ENCODE measurements around the gene WIZ.

The WIZ gene

DNA sequence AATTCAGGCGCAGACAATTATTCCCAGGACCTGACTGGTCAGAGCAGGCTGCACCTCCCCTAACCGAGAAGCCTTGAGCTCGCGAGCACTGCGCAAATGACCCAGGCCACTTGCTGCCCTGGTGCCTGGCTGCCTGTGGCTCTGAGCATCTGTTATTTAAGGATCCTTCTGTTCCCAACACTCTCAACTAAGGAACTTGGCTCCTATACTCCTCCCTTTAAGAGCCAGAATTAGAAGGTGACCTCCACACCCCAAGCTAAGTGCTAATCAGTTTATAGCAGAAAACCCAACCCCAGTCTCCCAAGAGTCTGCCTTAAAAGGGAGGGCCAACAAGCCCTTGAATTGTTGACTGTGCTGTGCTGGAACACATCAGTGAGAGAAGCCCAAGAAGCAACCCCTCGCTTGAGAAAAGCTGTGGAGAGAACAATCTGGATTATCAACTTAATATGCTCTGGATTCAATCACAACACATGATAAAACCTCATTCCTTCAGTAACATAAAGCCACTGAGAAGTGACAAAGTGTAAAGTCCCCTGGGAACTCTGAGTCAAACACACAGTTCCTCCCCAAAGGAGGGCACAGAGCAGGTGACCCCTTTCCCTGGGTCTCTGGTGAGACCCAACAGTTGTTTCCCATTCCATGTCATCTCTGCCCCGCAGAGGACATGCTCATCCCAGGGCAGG, 45.5 kb downstream of the WIZ start:
- DNase-seq (ENCODE audit: low spot score) = no peak
- TF ChIP-seq, protein P1, sequence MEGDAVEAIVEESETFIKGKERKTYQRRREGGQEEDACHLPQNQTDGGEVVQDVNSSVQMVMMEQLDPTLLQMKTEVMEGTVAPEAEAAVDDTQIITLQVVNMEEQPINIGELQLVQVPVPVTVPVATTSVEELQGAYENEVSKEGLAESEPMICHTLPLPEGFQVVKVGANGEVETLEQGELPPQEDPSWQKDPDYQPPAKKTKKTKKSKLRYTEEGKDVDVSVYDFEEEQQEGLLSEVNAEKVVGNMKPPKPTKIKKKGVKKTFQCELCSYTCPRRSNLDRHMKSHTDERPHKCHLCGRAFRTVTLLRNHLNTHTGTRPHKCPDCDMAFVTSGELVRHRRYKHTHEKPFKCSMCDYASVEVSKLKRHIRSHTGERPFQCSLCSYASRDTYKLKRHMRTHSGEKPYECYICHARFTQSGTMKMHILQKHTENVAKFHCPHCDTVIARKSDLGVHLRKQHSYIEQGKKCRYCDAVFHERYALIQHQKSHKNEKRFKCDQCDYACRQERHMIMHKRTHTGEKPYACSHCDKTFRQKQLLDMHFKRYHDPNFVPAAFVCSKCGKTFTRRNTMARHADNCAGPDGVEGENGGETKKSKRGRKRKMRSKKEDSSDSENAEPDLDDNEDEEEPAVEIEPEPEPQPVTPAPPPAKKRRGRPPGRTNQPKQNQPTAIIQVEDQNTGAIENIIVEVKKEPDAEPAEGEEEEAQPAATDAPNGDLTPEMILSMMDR (IDR thresholded peaks at IDR 0.05; ENCODE audit: extremely low read depth, missing control alignments) = no peak

DNA sequence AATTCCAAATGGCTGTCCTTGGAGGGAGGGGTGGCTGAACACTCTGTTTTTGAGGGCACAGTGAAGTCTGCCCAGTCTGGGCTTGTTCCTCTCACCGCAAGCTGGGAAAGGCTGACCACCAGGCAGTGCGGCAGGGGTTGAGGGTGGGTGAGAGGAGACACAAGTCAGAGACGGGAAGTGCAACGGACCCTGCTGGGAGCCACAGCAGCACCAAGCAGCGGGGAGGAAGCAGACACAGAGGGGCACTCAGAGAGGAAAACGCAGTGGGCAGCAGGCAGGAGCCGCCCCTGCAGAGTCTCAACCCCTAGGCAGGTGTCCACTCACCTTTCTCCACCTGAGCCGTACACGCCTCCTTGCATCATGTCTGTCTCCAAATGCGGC, 46.6 kb downstream of the WIZ start:
- TF ChIP-seq, protein P1 (IDR thresholded peaks at IDR 0.05; ENCODE audit: extremely low read depth, missing control alignments) = no peak
- no peak for DNase-seq (ENCODE audit: low spot score)

DNA sequence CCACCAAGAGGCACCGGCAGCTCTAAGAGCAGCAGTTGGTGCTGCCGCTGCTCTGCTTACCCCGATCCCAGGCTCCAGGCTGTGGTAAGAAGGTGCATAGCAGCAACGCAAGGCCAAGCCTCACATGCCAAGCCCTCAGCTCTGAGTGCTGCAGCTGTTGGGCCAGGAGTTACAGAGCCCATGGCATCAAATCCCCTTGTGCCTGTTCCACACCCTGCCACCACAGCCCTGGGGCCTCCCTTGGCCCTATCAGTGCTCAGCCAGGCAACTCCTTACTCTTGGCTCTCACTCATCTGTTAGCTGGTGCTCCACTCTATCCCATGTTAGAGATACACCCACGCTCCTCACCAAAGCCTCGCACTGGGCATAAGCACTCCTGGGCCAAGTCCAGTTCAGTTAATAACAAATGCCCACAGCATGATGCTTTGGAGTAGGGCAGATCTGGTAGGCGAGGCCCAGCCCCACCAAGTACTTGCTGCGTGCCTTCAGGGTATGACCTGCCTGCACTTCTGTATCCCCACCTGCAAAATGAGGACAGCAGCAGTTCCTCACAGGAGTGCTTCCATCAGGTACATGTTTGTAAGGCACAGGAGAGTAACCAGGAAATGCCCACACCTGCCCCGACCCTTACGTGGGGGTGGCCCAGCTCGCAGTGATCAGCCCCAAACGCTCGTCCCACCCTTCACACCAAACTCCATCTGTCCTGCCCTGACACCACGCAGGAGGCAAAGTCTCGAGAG, 47.2 kb downstream of the WIZ start:
- TF ChIP-seq, protein P1 (IDR thresholded peaks at IDR 0.05; ENCODE audit: extremely low read depth, missing control alignments) = no peak

DNA sequence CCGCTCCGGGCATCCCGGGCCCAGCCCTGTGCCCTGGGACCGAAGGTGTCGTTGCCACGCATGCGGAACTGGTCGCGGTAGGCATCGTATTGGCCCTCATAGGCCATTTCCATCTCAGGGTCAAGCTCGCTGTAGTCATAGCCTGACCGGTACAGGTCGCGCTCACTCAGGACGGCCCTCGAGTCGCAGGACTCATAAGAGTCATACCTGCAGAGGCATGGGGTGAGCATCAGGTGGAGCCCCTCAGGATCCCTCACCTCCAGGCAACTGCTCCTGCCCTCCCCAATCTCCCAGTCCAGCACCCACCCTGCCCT, 48.4 kb downstream of the WIZ start:
- TF ChIP-seq, protein P1 (IDR thresholded peaks at IDR 0.05; ENCODE audit: extremely low read depth, missing control alignments) = no peak

More for the DNA sequence above, 47.2 kb downstream of the WIZ start:
- DNase-seq (ENCODE audit: low spot score) = no peak

DNA sequence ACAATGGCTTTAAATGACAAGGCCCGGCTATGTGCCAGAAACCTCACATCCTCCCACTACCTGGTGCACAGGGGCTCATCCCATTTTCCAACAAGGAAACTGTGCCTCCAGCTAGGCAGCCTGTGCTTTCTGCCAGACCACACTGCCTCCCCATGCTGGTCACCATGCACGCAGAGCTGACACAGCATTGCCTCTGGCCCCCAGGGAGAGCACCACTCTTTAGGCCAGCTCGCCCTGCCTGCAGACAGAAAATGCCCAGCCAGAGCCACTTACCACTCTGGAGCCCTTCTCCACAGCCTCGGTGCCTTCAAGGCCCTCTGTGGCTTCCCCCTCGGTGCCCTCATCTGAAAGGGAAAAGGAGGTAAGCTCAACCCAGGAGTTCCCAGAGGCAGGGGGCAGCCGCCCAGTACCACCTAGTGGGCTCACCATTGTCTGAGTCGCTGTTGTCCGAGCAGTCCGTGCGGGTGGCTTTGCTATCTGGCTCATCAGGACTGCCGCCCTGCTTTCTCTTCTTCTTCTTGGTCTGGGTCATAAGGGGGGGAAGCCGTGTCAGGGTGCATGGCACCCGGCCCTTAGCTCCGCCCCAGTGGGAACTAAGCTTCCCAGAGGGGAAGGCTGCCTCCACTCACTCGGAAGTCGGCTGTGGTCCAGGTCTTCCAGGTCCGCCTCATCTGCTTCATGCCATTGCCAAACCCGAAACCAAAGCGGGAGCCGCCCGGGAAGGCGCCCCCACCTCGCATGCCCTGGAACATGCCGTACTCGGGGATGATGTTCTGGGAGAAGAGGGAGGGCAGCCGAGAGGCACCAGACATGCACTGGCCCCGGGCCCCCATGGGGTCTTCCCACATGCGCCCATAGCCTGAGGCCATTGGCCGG, 49.0 kb downstream of the WIZ start:
- TF ChIP-seq, protein P1 (IDR thresholded peaks at IDR 0.05; ENCODE audit: extremely low read depth, missing control alignments) = no peak
- DNase-seq (ENCODE audit: low spot score) = no peak

More for the DNA sequence above, 48.4 kb downstream of the WIZ start:
- no peak for DNase-seq (ENCODE audit: low spot score)

DNA sequence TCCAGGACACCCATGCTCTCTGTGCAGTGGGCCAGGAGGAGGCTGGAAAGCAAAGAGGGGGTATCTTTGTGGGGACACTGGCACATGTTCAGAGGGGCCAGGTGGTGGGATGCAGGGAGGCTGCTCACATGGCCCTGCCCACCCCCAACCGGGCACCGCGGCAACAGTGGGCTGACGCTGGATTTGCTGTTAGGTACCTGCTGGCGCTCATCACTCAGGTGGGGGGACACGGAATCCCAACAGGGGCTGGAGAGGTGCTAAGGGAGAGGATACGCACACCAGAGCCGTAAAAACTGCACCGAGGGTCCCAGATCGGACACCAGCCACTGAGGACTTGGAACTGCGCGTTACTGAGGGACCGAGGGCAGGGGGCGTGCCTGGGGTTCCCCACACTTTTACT, 50.1 kb downstream of the WIZ start:
- TF ChIP-seq, protein P1 (IDR thresholded peaks at IDR 0.05; ENCODE audit: extremely low read depth, missing control alignments) = no peak
- no peak for DNase-seq (ENCODE audit: low spot score)

DNA sequence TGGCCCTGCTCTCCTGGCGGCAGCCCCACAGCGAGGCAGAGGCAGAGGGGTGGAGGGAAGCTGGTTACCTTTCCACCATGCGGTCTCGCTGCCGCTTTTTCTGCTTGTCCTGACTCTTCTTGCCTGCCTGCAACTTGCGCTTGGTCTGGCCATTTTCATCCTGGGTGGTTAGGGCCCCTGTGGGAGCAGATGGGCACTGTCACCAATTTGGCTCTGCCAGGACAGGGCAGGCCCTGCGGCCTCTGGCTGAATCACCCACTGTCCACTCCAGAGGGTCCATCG, 50.6 kb downstream of the WIZ start:
- TF ChIP-seq, protein P1 (IDR thresholded peaks at IDR 0.05; ENCODE audit: extremely low read depth, missing control alignments) = no peak
- no peak for DNase-seq (ENCODE audit: low spot score)
